SK-N-SH (cell line): ENCODE results near the gene ARHGAP10.

Source experiments
- CTCF ChIP-seq: fragments of 200-600 bp; sonication (generic); IDR thresholded peaks from 2 replicates; pipeline ENCODE4 v1.6.1; 2017; ENCODE audit warnings: antibody characterized with exemption, mild to moderate bottlenecking, moderate library complexity
- EP300 ChIP-seq, 2 experiments: IDR thresholded peaks; 2 replicates each; pipeline versions ENCODE4 v1.4.0 to v1.6.1; 2012; ENCODE audit warnings: borderline replicate concordance in 1 of 2, low read depth in 1 of 2, low read length in 1 of 2
- GABPA ChIP-seq: IDR thresholded peaks from 2 replicates; pipeline ENCODE4 v1.4.0; 2012; ENCODE audit warnings: low read depth, mild to moderate bottlenecking
- GATA2 ChIP-seq: sonication (generic); formaldehyde crosslinking; IDR thresholded peaks from 2 replicates; pipeline ENCODE4 v1.5.0; 2020; ENCODE audit warnings: mild to moderate bottlenecking, missing genetic modification reagents
- JUND ChIP-seq: IDR thresholded peaks from 2 replicates; pipeline ENCODE4 v1.4.0; 2012
- MXI1 ChIP-seq: IDR thresholded peaks from 2 replicates; pipeline ENCODE4 v1.6.1; 2012; ENCODE audit warnings: mild to moderate bottlenecking, low read depth, low read length, improper control_type of control experiment
- POLR2AphosphoS5 ChIP-seq: IDR thresholded peaks from 2 replicates; pipeline ENCODE4 v1.6.1; 2012; ENCODE audit warnings: low read depth, low read length
- RAD21 ChIP-seq: IDR thresholded peaks from 2 replicates; pipeline ENCODE4 v1.6.1; 2012; ENCODE audit warnings: mild to moderate bottlenecking, low read length
- REST ChIP-seq: IDR thresholded peaks from 2 replicates; pipeline ENCODE4 v1.6.1; 2012; ENCODE audit warnings: mild to moderate bottlenecking, low read depth, low read length, moderate library complexity
- SIN3A ChIP-seq: IDR thresholded peaks from 2 replicates; pipeline ENCODE4 v1.6.1; 2012; ENCODE audit warnings: low read depth, mild to moderate bottlenecking, low read length, moderate library complexity, borderline replicate concordance
- SMC3 ChIP-seq: IDR thresholded peaks from 2 replicates; pipeline ENCODE4 v1.6.1; 2012; ENCODE audit warnings: low read depth, low read length, improper control_type of control experiment
- TAF1 ChIP-seq: IDR thresholded peaks from 2 replicates; pipeline ENCODE4 v1.6.1; 2012; ENCODE audit warnings: low read depth, mild to moderate bottlenecking, low read length, moderate library complexity, borderline replicate concordance
- TEAD4 ChIP-seq: IDR thresholded peaks from 2 replicates; pipeline ENCODE4 v1.4.0; 2012; ENCODE audit warnings: mild to moderate bottlenecking, borderline replicate concordance; ENCODE audit not compliant: insufficient read depth
- TF ChIP-seq, protein P1 (sequence below): IDR thresholded peaks from 2 replicates; pipeline ENCODE4 v1.4.0; 2012; ENCODE audit warnings: low read depth

DNA sequence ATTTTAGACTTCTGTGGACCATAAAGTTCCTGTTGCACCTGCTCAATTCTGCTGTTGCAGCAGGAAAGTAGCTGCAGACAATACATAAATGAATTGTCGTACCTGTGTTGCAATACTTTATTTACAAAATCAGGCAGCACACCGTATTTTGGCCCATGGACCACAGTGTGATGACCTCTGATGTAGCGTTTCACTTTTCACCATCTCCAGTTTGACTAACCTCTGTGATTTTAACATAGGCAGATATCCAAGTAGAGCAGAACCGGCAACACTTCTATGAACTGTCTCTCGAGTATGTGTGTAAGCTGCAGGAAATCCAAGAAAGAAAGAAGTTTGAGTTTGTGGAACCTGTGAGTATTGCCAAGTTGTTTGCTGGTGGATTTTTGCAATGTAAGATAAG is 132.7 kb downstream of the ARHGAP10 start:
- TF ChIP-seq SMC3, result no peak
- no peak for TF ChIP-seq TEAD4
- no peak for TF ChIP-seq CTCF
- no peak for TF ChIP-seq POLR2AphosphoS5
- no peak for TF ChIP-seq REST
- TF ChIP-seq EP300 (IDR thresholded peaks at IDR 0.05; ENCODE audit: borderline replicate concordance in 1 of 2, low read depth in 1 of 2, low read length in 1 of 2), result no peak
- no peak for TF ChIP-seq SIN3A
- no peak for TF ChIP-seq TAF1
- no peak for TF ChIP-seq MXI1
- TF ChIP-seq RAD21, result no peak
- TF ChIP-seq GATA2, result no peak
- TF ChIP-seq, protein P1, sequence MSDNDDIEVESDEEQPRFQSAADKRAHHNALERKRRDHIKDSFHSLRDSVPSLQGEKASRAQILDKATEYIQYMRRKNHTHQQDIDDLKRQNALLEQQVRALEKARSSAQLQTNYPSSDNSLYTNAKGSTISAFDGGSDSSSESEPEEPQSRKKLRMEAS, result no peak
- TF ChIP-seq JUND, result no peak
- TF ChIP-seq GABPA, result no peak
